ENCODE results near the gene VRK1.
"Not testable (repeated sequence)": the region's sequence is repeated elsewhere in the genome, so short reads cannot be mapped to it uniquely, and the experiment has no call there.

VRK1 gene, protein sequence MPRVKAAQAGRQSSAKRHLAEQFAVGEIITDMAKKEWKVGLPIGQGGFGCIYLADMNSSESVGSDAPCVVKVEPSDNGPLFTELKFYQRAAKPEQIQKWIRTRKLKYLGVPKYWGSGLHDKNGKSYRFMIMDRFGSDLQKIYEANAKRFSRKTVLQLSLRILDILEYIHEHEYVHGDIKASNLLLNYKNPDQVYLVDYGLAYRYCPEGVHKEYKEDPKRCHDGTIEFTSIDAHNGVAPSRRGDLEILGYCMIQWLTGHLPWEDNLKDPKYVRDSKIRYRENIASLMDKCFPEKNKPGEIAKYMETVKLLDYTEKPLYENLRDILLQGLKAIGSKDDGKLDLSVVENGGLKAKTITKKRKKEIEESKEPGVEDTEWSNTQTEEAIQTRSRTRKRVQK

DNA sequence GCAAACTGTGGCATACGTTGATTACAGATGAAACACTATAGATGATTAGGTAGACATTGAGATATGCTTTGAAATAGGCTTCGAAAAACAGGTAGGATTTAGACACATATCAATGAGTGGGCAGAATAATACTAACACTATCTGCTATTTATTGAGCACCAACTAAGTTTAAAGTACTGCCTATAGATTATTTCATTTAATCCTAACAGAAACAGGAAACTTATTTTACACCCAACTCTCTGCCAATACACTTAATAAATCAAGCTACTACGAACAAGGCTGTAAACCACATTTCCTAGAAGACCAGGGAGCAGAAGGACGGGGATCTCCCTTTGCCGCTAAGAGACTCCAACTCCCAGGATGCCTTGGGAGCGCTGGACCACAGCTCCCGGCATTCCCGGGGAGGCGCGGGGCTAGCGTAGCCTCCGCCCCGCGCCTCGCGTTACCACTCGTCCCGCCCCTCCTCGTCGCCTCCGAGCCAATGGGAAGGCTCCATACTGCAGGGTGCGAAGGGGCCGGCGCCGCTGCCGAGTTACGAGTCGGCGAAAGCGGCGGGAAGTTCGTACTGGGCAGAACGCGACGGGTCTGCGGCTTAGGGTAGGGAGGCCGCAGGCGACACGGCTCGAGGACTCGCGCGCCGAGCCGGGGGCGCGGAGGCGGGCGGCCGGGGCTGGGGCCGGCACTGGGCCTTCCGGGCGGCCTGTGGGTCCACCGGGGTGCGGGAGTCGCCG is at the start of gene VRK1:
Gene VRK1, plus strand, starts transcription at position 532 of the 731 bp plus-strand sequence. CDS start 36,090 bp downstream, outside the sequence.
- peak within 1 kb of the TSS; percentile 3 to 84 (median 62) for H3K27ac ChIP-seq
- peak within 1 kb of the TSS; percentile 56 to 96 (median 84) for H3K4me3 ChIP-seq

DNA sequence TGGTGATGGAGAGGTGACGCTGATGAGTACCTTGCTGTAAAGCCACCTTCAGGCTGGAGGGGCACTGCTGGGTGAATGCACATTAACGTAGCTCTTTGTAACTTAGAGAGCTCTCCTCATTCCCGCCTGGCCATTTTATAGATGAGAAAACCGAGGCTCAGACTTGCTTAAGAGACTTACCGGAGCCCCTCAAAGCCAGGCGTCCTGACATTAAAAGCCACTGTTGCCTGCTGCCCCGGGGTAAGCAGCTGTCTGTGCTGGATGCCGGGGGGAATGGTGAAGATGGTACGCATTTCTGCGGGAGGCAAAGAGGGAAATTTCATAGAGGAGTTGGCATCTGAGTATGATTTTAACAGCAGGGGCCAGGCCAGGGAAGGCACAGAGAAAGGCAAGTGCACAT is 49.6 kb upstream of the VRK1 start:
- no peak overlapping the region for H3K27ac ChIP-seq
- H3K4me3 ChIP-seq: no peak overlapping the region

DNA sequence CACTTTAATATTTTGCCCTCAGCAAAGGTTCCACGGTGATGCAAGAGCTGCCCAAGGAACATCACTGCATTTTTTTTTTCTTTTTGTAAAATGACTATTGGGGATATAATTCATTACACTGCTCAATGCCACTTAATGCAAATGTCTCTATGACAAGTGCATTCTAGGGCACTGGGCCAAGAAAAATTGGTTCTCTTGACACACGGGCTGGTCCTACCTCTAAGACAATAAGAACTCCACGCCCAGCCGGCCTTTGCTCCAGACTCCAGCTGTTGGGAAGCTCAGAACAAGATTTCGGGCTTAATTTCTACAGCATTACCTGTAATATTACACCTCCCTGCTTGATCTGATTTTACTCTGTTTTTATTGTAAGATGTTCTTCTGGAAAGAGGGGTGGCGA is 48.8 kb upstream of the VRK1 start:
- H3K27ac ChIP-seq: no peak overlapping the region
- H3K4me3 ChIP-seq: no peak overlapping the region

DNA sequence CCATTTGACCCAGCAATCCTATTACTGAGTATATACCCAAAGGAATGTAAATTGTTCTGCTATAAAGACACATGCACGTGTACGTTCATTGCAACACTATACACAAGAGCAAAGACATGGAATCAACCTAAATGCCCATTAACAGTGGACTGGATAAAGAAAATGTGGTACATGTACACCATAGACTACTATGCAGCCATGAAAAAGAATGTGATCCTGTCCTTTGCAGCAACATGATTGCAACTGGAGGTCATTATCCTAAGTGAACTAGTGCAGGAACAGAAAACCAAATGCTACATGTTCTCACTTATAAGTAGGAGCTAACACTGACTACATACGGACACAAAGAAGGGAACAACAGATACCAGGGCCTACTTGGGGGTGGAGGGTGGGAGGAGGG is 45.7 kb upstream of the VRK1 start:
- no peak overlapping the region for H3K4me3 ChIP-seq

DNA sequence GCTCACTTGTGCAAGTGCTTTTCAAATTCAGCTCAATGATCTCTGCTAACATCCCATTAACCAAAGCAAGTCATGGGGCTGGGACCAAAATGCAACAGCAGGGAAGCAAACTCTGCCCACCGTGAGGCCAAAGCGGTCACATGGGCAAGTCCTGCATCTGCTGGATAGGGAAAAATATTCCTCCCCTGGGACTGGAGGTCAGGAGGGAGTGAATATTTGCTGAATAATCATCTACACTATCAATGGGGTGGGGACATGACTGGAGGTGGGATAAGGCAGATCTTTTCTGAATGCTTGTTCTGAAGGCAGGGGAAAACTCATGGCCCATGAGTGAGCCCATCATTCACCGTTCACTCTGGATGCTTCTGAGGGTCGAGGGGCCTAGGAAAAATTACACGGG is 45.1 kb upstream of the VRK1 start:
- H3K27ac ChIP-seq: no peak overlapping the region
- no peak overlapping the region for H3K4me3 ChIP-seq

More for the DNA sequence above, 45.7 kb upstream of the VRK1 start:
- H3K27ac ChIP-seq: no peak overlapping the region

DNA sequence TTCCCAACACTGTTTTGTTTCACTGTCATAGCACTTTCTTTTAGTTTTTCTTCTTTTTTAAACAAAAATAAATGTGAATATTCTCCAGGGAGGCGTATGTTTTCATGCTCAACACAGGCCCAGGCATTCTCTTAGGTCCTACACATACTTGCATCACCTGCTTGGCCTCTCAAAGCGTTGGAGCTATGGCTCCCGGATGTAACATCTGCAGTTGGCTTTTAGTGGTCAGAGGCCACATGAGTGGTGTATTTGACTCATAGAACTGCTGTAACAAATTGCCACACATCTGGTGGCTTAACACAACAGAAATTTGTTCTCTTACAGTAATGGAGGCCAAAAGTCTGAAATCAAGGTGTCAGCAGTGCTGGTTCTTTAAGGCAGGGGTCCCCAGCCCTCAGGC is 44.6 kb upstream of the VRK1 start:
- no peak overlapping the region for H3K4me3 ChIP-seq
- H3K27ac ChIP-seq: no peak overlapping the region

DNA sequence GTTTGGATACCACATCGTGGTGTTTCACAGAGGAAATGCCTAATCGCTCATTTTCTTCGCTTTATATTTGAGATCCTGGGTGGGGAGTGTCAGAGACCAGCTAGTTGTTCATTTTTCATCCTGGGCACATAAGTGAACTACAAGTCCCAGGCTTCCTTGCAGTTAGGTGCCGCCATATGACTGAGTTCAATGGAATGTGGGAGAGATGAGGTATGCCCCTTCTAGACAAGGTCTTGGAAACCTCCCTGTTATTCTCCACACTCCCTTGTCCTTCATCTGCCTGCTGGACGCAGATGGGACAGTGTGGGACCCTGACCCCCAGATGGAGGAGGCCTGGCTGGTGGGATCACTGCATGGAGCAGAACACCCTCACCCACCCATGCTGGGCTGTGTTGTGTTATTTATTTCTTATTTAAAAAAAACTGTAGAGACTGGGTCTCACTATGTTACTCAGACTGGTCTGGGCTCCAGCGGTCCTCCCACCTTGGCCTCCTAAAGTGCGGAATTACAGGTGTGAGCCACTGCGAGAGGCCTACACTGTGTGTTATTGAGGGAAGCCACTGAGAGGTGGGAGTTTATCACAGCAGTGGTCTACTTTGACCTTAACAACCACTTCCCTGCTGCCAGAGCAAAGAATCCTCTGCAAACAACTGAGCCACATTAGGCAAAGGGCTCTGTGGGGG is 42.9 kb upstream of the VRK1 start:
- Histone ChIP-seq H3K27ac (no peak overlapping the region), H3K4me3 (no peak overlapping the region)

DNA sequence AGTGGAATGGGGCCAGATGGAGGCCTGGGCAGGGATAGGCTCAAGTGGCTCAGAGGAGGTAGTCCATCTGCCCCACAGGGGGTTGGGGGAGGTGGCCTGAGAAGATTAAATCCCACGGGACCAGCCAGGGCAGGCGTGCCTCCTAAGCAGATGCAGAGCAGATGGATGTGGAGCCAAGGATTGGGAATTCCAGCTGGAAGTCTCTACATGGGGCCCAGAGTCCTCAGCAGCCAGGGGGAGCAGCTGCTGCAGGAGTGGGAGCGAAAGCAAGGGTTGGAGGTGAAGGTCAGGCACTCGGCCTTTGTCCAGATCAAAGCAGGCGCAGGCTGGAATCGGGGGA is 42.4 kb upstream of the VRK1 start:
- no peak overlapping the region for H3K27ac ChIP-seq
- H3K4me3 ChIP-seq: no peak overlapping the region

DNA sequence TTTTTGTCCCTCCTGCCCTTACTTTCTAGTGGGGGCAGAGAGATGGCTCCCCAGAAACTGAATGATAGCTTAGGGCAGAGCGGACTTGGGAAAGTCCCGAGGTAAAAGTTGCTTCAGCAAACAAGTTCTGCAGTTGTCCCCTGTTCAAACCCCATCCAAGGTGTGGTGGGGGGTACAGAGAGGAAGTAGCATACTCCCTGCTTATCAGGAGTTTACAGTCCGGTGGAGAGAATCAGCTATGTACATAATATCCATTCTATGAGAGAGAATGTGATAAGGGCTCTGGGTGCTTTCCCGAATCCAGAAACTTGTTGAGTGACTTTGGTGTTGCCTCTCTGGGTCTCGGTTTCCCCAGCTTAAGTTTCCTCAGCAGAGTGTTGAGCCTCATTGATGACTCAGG is 40.4 kb upstream of the VRK1 start:
- Histone ChIP-seq H3K4me3 (no peak overlapping the region), H3K27ac (no peak overlapping the region)

DNA sequence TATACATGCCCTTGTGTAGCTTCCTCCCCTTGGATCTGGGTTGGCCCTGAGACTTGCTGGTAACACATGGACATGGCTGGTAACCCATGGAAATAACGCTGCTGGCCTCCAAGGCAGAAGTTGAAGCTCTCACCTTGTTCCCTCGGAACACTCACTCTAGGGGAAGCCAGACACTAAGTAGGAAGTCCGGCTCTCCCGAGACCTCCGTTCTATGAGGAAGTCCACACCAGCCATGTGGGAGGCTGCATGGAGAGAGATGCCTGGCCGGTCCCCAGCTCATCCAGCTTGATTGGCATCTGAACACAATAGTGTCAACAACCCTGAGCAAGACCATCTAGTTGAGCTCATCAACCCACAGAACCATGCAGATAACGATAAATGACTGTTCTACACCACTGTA is 39.7 kb upstream of the VRK1 start:
- no peak overlapping the region for H3K27ac ChIP-seq
- no peak overlapping the region for H3K4me3 ChIP-seq

DNA sequence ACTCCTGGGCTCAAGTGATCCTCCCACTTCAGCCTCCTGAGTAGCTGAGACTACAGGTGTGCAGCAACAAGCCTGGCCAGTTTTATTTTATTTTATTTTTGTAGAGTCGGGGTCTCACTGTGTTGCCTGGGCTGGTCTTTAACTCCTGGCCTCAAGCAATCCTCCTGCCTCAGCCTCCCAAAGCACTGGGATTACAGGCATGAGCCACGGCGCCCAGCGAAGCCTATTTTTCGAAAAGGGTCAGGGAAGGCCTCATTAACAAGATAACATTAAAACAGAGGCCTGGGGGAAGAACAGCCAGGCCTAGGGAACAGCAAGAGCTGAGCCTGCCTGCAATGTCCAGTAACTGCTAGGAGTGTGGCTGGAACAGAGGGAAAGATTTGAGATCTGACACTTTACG is 36.1 kb upstream of the VRK1 start:
- H3K27ac ChIP-seq: no peak overlapping the region

DNA sequence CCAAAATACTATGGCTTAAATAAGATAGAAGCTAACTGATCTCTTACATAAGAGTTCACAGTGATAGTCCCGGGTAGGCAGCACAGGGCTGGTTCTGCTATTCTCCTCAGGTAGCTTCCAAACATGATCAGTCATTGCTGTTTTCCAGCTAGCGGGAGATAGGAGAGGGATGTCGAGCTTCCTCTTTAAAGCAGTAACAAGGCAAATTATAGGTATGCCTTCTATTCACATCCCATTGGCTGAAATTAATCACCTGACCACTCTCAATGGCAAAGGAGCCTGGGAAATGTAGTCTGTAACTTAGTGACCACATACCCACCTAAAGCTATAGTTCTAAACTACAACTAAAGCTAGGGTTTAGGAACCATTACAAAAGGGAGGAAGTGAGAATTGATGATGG is 34.5 kb upstream of the VRK1 start:
- no peak overlapping the region for H3K27ac ChIP-seq
- no peak overlapping the region for H3K4me3 ChIP-seq

More for the DNA sequence above, 36.1 kb upstream of the VRK1 start:
- H3K4me3 ChIP-seq: no peak overlapping the region

DNA sequence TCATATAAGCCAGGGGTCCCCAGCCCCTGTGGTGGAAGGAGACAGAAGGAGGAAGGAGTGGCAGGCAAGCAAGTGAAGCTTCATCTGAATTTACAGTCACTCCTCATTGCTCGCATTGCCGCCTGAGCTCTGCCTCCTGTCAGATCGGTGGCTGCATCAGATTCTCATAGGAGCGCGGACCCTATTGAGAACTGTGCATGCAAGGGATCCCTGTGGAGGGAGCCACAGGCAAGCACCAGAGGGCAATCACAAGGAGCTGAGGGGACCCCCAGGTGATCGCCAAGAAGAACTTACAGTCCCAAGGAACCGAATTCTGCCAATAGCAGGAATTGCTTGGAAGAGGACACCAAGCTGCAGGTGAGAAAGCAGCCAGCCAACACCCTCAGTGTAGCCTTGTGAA is 33.2 kb upstream of the VRK1 start:
- no peak overlapping the region for H3K27ac ChIP-seq
- no peak overlapping the region for H3K4me3 ChIP-seq

DNA sequence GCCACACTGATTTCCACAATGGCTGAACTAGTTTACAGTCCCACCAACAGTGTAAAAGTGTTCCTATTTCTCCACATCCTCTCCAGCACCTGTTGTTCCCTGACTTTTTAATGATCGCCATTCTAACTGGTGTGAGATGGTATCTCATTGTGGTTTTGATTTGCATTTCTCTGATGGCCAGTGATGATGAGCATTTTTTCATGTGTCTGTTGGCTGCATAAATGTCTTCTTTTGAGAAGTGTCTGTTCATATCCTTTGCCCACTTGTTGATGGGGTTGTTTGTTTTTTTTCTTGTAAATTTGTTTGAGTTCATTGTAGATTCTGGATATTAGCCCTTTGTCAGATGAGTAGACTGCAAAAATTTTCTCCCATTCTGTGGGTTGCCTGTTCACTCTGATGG is 32.0 kb upstream of the VRK1 start:
- H3K4me3 ChIP-seq, H3K27ac ChIP-seq: not testable (repeated sequence)

DNA sequence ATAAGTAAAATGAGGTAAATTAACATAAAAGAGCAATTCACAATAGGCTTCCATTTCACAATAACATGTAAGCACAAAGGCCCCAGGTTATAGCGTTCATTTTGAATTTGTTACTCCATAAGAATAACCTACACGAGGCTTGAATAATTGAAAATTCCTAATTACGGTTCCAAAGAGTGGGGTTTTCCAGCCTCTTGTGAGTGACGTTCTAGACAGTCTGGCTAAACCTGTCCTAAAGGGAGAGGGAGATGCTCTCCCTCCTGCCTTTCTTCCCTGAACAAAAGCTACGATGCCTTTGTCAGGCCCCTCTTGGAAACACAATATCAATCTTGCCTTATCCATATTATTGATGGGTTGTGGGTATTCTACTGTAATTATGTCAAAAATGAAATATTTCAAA is 24.3 kb upstream of the VRK1 start:
- Histone ChIP-seq H3K27ac (no peak overlapping the region), H3K4me3 (no peak overlapping the region)

DNA sequence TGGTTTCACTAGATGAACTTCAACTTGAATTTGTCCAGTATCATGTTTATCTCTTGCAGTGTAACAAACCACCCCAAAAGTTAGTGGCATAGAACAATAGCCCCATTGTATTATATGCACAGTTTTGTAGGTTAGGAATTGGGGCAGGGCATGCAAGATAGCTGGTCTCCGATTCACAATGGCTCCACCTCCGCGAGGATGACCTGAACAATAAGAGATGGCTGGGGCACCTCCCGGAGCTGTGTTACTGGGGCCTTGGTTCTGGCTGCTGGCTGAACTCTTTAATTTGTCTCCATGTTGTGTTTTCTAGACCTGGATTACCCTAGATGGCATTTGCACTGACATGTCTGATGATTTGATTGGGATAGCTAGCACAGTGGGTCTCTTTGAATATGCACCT is 20.4 kb upstream of the VRK1 start:
- Histone ChIP-seq H3K27ac (no peak overlapping the region), H3K4me3 (no peak overlapping the region)

DNA sequence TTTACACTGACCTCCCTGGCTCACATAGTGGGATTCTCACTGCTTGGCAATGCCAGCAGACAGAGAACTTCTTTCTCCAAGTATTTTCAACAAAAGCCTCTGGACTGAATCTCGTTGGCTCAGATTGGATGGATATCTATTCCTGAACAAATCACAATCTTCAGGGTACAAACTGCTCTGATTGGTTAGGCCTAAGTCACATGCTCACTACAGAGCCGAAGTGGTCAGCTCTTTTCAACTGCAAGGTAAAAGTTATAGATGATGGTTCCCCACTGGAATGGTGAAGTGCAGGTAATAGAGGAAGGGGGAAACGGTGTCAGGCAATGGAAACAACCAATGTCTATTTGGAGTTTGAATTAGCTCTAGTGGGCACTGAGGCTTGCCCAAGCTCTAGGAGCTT is 16.7 kb upstream of the VRK1 start:
- Histone ChIP-seq H3K4me3 (no peak overlapping the region), H3K27ac (no peak overlapping the region)

DNA sequence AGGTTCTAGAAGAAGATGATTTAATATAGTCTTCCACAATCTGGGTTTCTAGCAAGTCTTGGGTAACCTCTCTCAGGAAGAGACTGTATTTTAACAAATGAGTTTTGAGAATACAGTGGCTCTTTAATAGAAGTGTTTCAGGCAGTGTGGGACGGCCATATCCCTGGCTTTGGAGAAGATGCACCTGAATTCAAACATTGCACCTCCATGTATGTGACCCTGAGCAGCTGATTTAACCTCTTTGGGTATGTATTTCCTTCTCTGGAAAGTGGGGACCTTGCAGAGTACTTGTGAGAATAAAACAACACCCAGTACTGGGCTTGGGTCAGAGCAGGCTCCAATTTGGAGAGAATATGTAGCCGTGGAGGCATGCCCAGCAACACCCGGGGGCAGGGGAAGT is 15.8 kb upstream of the VRK1 start:
- H3K4me3 ChIP-seq: no peak overlapping the region
- H3K27ac ChIP-seq: no peak overlapping the region

DNA sequence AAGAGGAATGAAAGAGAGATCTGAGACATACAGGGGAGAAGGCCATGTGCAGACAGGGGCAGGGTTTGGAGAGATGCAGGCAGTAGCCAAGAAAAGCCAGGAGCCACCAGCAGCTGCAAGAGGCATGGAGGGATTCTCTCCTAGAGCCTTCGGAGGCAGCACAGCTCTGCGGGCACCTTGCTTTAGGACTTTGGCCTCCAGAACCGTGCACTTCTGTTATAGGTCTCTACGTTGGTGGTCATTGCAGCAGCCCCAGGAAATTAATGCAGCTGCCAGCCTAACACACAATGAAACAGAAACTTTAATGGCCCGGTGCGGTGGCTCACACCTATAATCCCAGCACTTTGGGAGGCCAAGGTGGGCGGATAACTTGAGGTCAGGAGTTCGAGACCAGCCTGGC is 14.7 kb upstream of the VRK1 start:
- peak overlapping the region in 1 of 21 experiments; percentile 35 for H3K27ac ChIP-seq
- no peak overlapping the region for H3K4me3 ChIP-seq

DNA sequence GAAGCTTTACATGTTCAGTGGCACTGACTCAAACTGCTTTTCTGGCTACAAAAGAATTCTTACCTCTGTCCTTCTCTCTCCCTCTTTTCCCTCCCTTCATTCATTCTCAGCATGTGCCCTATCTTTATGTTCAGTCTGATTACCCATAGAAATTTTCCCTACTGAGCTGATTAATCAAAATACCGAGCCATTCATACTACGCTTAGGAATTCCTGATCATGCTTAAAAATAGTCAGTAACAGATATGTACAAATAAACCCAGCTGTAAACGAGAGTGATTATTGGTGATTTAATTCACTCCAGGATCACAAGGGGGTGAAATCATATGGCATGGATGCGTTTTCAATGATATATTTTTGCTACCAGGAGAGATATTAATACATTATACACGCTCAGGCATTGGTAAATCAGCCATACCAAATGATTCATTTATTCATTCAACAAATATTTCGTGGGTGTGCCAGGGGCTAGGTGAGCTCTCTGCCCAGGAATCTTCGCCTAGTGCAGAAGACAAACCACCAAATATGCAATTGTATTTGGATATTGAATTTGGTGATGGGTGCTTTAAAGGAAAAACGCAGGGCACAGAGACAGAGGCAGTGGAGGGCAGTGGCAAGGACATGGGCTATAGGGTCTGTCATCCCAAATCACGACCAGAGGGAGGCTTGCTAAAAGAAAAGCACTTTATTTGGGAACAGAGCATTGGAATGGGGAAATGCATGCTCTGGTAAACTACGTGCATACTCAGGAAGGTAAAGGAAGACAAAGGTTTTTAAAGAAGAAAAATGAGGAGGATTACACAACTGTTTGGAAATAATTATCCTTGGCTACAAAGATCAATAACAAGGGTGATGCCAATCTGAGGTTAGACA is 13.9 kb upstream of the VRK1 start:
- Histone ChIP-seq H3K27ac (peak overlapping the region in 3 of 21 experiments; percentile 24 to 35 (median 32)), H3K4me3 (no peak overlapping the region)
